HCT116 (cell line): ENCODE measurements around the gene SLCO4A1. TPM values are rescaled to one million over a fixed set of nuclear protein-coding genes. Genes with fewer than 3 reads are reported as not detected.

ENCODE experiments used
- ATAC-seq: fragments of 200-7000 bp; cut with Tn5 transposase; 2 replicates; pipeline ENCODE4 v1.9.1; 2020; ENCODE audit warnings: mild to moderate bottlenecking, moderate library complexity
- BruUV-seq: library from RNA; stranded (reverse); fragments of 400-500 nt; replicated peaks from 2 replicates; lab custom pipeline; 2021; lab: Mats Ljungman, UMichigan
- CTCF ChIA-PET: fragments of 300-600 bp; sonication (Branson Sonifier 250); formaldehyde crosslinking; loops from one replicate; lab custom pipeline; 2021; ENCODE audit warnings: antibody characterized with exemption; lab: Charles Lee
- POLR2A ChIA-PET: fragments of 300-600, 350-600 bp; sonication (Branson Sonifier 250); formaldehyde crosslinking; loops from one replicate; lab custom pipeline; 2021; ENCODE audit warnings: antibody characterized with exemption; lab: Charles Lee
- RAD21 ChIA-PET, 2 experiments: fragments of 300-600 bp; sonication (Branson Sonifier 250); formaldehyde crosslinking; loops; one replicate each; lab custom pipeline; 2023; ENCODE audit warnings: low total read pairs in 2 of 2; ENCODE audit not compliant: uncharacterized antibody in 2 of 2, unreplicated experiment in 2 of 2, low non-redundant PET in 1 of 2; lab: Charles Lee
- DNase-seq: peaks from one replicate; pipeline ENCODE4 v3.0.0-alpha.2; 2010; ENCODE audit warnings: low read depth, low spot score
- H2AFZ ChIP-seq: fragments of 200-600 bp; shearing (Covaris generic), sonication (generic); 2 replicates; pipeline ENCODE4 v1.6.1; 2017; ENCODE audit warnings: low read depth, mixed run types, mixed read lengths, antibody characterized with exemption, low read length; ENCODE audit not compliant: poor library complexity, severe bottlenecking
- H3K27ac ChIP-seq: 2 replicates; pipeline ENCODE4 v1.5.1; 2012; ENCODE audit warnings: low read depth, low read length
- H3K27me3 ChIP-seq: fragments of 200-600 bp; sonication (generic); 2 replicates; pipeline ENCODE4 v1.6.1; 2016; ENCODE audit warnings: mixed run types, low read length, mixed read lengths; ENCODE audit not compliant: insufficient read depth
- H3K36me3 ChIP-seq, 2 experiments: fragments of 200-500 bp in 1 of 2; fragments of 200-600 bp in 1 of 2; sonication (Bioruptor generic) in 1 of 2; sonication (generic) in 1 of 2; 2 replicates each; pipeline versions ENCODE4 v1.5.1 to v1.6.1; 2014 to 2016; ENCODE audit warnings: low read length in 2 of 2, inconsistent platforms in 1 of 2, mixed read lengths in 1 of 2, mixed run types in 1 of 2; ENCODE audit not compliant: insufficient read depth in 2 of 2, control insufficient read depth in 1 of 2
- H3K4me1 ChIP-seq, 2 experiments: fragments of 200-600 bp in 1 of 2; sonication (generic) in 1 of 2; 2 replicates each; pipeline versions ENCODE4 v1.5.1 to v1.6.1; 2012 to 2017; ENCODE audit warnings: low read length in 2 of 2, inconsistent platforms in 1 of 2, mild to moderate bottlenecking in 1 of 2, mixed read lengths in 1 of 2, mixed run types in 1 of 2, moderate library complexity in 1 of 2; ENCODE audit not compliant: insufficient read depth in 2 of 2, control insufficient read depth in 1 of 2
- H3K4me2 ChIP-seq: fragments of 200-600 bp; sonication (generic); 2 replicates; pipeline ENCODE4 v1.6.1; 2017; ENCODE audit warnings: mixed run types, low read length, mixed read lengths
- H3K4me3 ChIP-seq, 2 experiments: fragments of 200-600 bp in 1 of 2; sonication (generic) in 1 of 2; replicated peaks in 1 of 2; 2 replicates each; pipeline ENCODE4 v1.5.1; 2011 to 2016; ENCODE audit warnings: low read length in 2 of 2, control low read depth in 1 of 2, low read depth in 1 of 2, mild to moderate bottlenecking in 1 of 2, mixed read lengths in 1 of 2, mixed run types in 1 of 2
- H3K79me2 ChIP-seq: fragments of 200-600 bp; sonication (generic); 2 replicates; pipeline ENCODE4 v1.6.1; 2017; ENCODE audit warnings: mild to moderate bottlenecking, mixed run types, low read length, moderate library complexity, mixed read lengths; ENCODE audit not compliant: insufficient read depth
- H3K9ac ChIP-seq: fragments of 200-600 bp; sonication (generic); 2 replicates; pipeline ENCODE4 v1.6.1; 2016; ENCODE audit warnings: low read length, mixed read lengths
- H3K9me2 ChIP-seq: fragments of 200-600 bp; sonication (generic), shearing (Covaris generic); 2 replicates; pipeline ENCODE4 v1.6.1; 2017; ENCODE audit warnings: mixed run types, mild to moderate bottlenecking, moderate library complexity; ENCODE audit not compliant: insufficient read depth
- H3K9me3 ChIP-seq, 2 experiments: fragments of 200-500 bp in 1 of 2; fragments of 200-600 bp in 1 of 2; sonication (Bioruptor generic) in 1 of 2; sonication (generic) in 1 of 2; 2 replicates each; pipeline ENCODE4 v1.6.1; 2014 to 2017; ENCODE audit warnings: low read length in 2 of 2, mixed read lengths in 2 of 2, inconsistent platforms in 1 of 2, low read depth in 1 of 2, mild to moderate bottlenecking in 1 of 2, mixed run types in 1 of 2, moderate library complexity in 1 of 2; ENCODE audit not compliant: control insufficient read depth in 1 of 2, insufficient read depth in 1 of 2
- H4K20me1 ChIP-seq: fragments of 200-600 bp; sonication (generic), shearing (Covaris generic); 2 replicates; pipeline ENCODE4 v1.6.1; 2017; ENCODE audit warnings: mixed run types, mild to moderate bottlenecking, moderate library complexity; ENCODE audit not compliant: insufficient read depth
- CBX3 ChIP-seq: IDR thresholded peaks from 2 replicates; pipeline ENCODE4 v1.6.1; 2012; ENCODE audit warnings: low read depth
- CTCF ChIP-seq, 3 experiments: fragments of 200-600 bp in 1 of 3; sonication (generic) in 1 of 3; IDR thresholded peaks in 2 of 3; conservative IDR thresholded peaks in 1 of 3; 2 replicates each; pipeline ENCODE4 v1.5.1; 2012 to 2017; ENCODE audit warnings: low read depth in 2 of 3, low read length in 2 of 3, antibody characterized with exemption in 1 of 3, borderline replicate concordance in 1 of 3, control low read depth in 1 of 3, mild to moderate bottlenecking in 1 of 3, mixed read lengths in 1 of 3, mixed run types in 1 of 3, moderate library complexity in 1 of 3; ENCODE audit not compliant: insufficient read depth in 1 of 3
- EGR1 ChIP-seq: IDR thresholded peaks from 2 replicates; pipeline ENCODE4 v1.6.1; 2012; ENCODE audit warnings: low read depth
- EZH2 ChIP-seq: fragments of 200-600 bp; sonication (generic); IDR thresholded peaks from 2 replicates; pipeline ENCODE4 v1.6.1; 2017; ENCODE audit warnings: antibody characterized with exemption, mixed run types
- FOSL1 ChIP-seq: IDR thresholded peaks from 2 replicates; pipeline ENCODE4 v1.6.1; 2012; ENCODE audit warnings: low read depth
- MAX ChIP-seq: IDR thresholded peaks from 2 replicates; pipeline ENCODE4 v1.6.1; 2012
- POLR2A ChIP-seq: IDR thresholded peaks from 2 replicates; pipeline ENCODE4 v1.7.0; 2011; ENCODE audit warnings: borderline replicate concordance; ENCODE audit not compliant: insufficient read depth, insufficient read length; ENCODE audit errors: extremely low read depth
- RAD21 ChIP-seq: IDR thresholded peaks from 2 replicates; pipeline ENCODE4 v1.6.1; 2012; ENCODE audit warnings: low read depth, mild to moderate bottlenecking
- SIN3A ChIP-seq: IDR thresholded peaks from 2 replicates; pipeline ENCODE4 v1.6.1; 2012; ENCODE audit warnings: low read depth
- SP1 ChIP-seq: IDR thresholded peaks from 2 replicates; pipeline ENCODE4 v1.6.1; 2012; ENCODE audit warnings: low read depth
- SRF ChIP-seq: IDR thresholded peaks from 2 replicates; pipeline ENCODE4 v1.6.1; 2012; ENCODE audit warnings: low read depth
- YY1 ChIP-seq: IDR thresholded peaks from 2 replicates; pipeline ENCODE4 v1.6.1; 2011; ENCODE audit warnings: low read length, low read depth, moderate library complexity, mild to moderate bottlenecking; ENCODE audit not compliant: insufficient replicate concordance; ENCODE audit errors: extremely low read depth
- ZFX ChIP-seq: fragments of 450-650 bp; IDR thresholded peaks from 2 replicates; pipeline ENCODE4 v1.6.1; 2017
- ZNF274 ChIP-seq: fragments of 200-500 bp; sonication (Bioruptor generic); IDR thresholded peaks from 2 replicates; pipeline ENCODE4 v1.6.1; 2014; ENCODE audit warnings: mild to moderate bottlenecking, low read depth, low read length, inconsistent platforms
- intact Hi-C: fragments of 100-400 bp; cut with micrococcal nuclease; formaldehyde crosslinking; loops from 2 replicates; pipeline ENCODE4 v1.10.0; 2022
- total RNA-seq: library from RNA; stranded (reverse); gene quantifications from one replicate; pipeline ENCODE4 v1.2.1, GENCODE V29; 2021; ENCODE audit not compliant: unreplicated experiment
- TF ChIP-seq, protein P1 (sequence below): IDR thresholded peaks from 2 replicates; pipeline ENCODE4 v1.6.1; 2012

The SLCO4A1 gene
- total RNA-seq, 1 experiment from 2014 or later = 107 TPM

- Histone ChIP-seq H3K27ac (no peak overlapping the region), H3K9ac (no peak overlapping the region), H4K20me1 (no peaks in the 10 kb centered on the region), H3K36me3 (no peaks in the 10 kb centered on the region), H3K9me2 (no peaks in the 10 kb centered on the region), H3K27me3 (no peaks in the 10 kb centered on the region), H3K9me3 (no peaks in the 10 kb centered on the region), H3K4me1 (peaks cover 6 to 24% of the 10 kb centered on the region in 2 experiments), H3K79me2 (no peaks in the 10 kb centered on the region), H3K4me3 (no peak overlapping the region), H3K4me2 (no peak overlapping the region), H2AFZ (no peak overlapping the region)
- TF ChIP-seq CBX3 (no peak), EGR1 (no peak), POLR2A (no peak), SRF (no peak), ZFX (no peak), ZNF274 (no peak), SIN3A (no peak), CTCF (IDR thresholded peaks at IDR 0.05 in 2 of 3, conservative IDR thresholded peaks at IDR 0.05 in 1 of 3; ENCODE audit: borderline replicate concordance in 1 of 3, insufficient read depth in 1 of 3, low read depth in 2 of 3, low read length in 2 of 3) (no peak), RAD21 (no peak), MAX (no peak), SP1 (no peak), EZH2 (no peak), YY1 (no peak), FOSL1 (no peak)
- TF ChIP-seq, protein P1, sequence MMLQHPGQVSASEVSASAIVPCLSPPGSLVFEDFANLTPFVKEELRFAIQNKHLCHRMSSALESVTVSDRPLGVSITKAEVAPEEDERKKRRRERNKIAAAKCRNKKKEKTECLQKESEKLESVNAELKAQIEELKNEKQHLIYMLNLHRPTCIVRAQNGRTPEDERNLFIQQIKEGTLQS = no peak
- DNase-seq (no peak), ATAC-seq (no peak)
- ChIA-PET RAD21 (no interaction called here), POLR2A (interaction anchor here (1.4 kb wide), 1 partner anchor 11 kb away, joined by 5 read pairs; no protein-coding TSS in a partner anchor), CTCF (no interaction called here)
- intact Hi-C loops = no loop called here
- no TSS peak for BruUV-seq
Observed at GRCh38 chr20:62692801-62693523, 50.7 kb downstream of the SLCO4A1 start.
